Stimulated activated CD8-positive, alpha-beta memory T cell treated with anti-CD3 and anti-CD28 coated beads, Interleukin-7, amount 100 ng/mL, for 48 hours (primary cell): Measurements from ENCODE around the gene PPT1.
"Not testable (repeated sequence)": the region's sequence is repeated elsewhere in the genome, so short reads cannot be mapped to it uniquely, and the experiment has no call there.

Experiments used
- DNase-seq, 2 donors: peaks; one replicate each; pipeline ENCODE4 v3.0.0-alpha.2; 2020; ENCODE audit warnings: low read depth in 1 of 2; ENCODE audit errors: extremely low read depth in 1 of 2

Gene PPT1

GRCh38 chr1:40057310-40058030 lies 39.6 kb downstream of the PPT1 start:
- DNase-seq, result no peak

DNA sequence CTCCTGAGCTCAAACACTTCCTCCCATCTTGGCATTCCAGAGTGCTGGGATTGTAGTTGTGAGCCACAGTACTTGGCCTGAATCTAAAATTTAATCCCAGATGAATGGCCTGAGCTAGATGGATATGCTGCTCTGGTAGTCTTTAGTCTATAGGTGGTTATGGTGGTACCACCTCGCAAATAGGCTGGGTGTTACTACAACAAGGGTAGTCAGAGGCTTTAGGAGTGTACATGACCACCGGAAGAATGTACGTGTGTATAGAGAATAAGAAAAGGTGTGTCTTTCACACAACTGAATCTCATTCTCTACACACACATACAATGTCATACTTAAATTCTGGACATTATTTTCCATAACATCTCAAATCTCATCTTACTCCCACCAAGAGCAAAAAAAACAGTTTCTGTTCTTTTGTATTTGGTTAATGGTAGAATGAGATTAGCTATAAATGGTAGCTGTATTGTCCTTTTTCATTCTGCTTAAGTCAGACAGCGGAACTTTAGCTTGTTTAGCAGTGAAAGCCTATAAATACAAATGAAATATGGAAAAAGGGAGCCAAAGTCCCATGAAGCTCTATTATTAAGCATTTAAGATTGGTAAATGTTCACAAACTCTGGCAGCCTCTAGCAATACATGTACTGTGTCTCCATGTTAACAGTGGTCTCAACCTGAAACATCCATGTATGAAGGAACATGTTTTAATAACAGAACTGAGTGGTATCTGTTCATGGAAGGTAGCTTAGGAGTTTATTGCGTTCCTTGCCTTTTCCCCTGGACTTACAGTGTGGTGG lies 40.3 kb downstream of the PPT1 start:
- DNase-seq, result no peak

- no peak for DNase-seq
These were observed 43.7 kb downstream of the PPT1 start for GRCh38 chr1:40053138-40053887.

DNA sequence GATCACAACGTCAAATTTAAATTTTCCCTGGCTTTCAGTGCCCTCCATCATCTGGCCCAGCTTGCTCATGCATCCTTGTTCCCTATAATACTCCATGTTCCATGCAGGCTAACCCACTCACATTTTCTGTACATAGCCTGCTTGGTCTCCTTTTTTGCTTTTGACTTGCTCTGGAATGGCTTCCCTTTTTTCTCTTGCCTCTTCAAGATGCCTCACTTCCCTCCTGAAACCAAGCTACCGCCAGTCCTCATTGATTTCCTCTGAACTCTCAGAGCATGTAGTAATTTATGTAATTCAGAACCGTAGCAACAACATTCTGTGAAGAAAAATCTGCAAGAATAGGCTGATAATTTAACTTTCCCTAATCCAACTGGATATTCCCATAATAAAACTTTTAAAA lies 46.2 kb downstream of the PPT1 start:
- no peak for DNase-seq

DNA sequence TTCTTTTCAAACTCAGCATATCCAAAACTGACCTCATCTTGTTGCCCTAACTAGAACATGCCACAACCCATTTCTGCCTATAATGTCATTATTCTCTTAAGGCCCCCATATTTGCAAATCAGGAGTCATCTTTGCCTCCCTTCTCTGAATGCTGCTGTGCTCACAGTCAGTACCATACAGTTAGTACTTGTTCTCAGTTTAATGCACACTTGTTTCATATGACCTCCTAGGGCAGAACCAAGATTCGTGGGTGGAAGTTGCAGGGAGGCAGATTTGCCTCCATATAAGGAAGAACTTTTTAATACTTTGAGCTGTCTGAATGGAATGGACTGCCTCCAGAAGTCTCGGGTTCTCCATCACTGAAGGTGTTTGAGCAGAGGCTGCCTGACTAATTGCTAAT lies 47.3 kb downstream of the PPT1 start:
- peak in 1 of 2 donors; percentile 41 for DNase-seq

- DNase-seq, result no peak
These were observed 49.3 kb downstream of the PPT1 start for GRCh38 chr1:40047769-40048168.

- no peak for DNase-seq
These were observed 49.8 kb downstream of the PPT1 start for GRCh38 chr1:40047276-40047675.

GRCh38 chr1:40045766-40046165 lies 51.3 kb downstream of the PPT1 start:
- no peak for DNase-seq

DNA sequence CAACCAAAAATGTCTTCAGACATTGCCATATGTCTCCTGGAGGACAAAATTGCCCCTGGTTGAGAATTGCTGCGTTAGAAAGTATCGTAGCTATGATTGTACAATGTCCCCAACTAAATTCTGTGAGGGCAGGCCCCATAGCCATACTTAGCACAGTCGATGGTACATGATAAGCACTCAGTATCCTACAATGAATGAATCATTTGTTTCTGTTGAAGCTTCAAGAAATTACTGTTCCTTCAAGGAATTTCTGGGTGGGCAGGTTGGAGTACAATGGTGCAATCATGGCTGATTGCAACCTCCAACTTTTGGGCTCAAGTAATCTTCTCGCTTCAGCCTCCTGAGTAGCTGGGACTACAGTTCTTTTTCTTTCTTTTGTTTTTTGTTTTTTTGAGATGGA lies 51.9 kb downstream of the PPT1 start:
- DNase-seq, result no peak

DNA sequence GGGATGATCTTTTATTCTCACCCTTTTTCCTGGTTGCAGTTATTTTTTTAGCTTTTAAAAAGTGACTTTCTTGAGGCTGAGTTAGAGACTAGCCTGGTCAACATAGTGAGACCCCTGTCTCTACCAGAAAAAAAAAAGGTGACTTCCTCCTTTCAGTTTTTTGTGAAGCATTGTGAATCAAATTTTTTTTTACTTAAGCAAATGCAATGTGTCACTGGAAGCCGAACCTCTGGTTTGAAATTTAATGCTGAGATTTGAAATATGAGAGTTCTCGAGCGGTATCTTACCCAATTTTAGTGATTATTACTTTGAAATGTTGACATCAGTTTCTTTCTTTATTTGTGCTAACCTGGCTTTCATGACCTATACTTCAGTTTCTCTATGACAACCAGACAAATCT lies 52.9 kb downstream of the PPT1 start:
- DNase-seq, result no peak

DNA sequence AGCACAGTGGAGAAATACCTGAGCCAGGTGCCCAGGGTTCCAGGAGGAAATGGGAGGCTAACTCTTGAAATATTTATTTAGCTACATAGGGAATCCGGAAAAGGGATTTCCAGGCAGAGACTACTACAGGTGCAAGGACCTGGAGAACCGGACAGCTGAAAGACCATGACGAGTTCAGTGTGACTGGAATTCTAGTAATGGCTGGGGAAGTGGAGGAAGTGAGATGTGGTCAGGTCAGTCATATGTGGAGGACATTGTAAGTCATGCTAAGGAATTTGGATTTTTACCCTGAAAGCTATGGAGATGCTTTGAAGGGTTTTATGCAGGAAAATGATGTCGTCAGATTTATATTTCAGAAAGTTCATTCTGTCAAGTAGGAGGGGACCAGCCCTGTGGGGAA lies 54.7 kb downstream of the PPT1 start:
- no peak for DNase-seq

- DNase-seq, result no peak
These were observed 55.6 kb downstream of the PPT1 start for GRCh38 chr1:40041466-40041838.

DNA sequence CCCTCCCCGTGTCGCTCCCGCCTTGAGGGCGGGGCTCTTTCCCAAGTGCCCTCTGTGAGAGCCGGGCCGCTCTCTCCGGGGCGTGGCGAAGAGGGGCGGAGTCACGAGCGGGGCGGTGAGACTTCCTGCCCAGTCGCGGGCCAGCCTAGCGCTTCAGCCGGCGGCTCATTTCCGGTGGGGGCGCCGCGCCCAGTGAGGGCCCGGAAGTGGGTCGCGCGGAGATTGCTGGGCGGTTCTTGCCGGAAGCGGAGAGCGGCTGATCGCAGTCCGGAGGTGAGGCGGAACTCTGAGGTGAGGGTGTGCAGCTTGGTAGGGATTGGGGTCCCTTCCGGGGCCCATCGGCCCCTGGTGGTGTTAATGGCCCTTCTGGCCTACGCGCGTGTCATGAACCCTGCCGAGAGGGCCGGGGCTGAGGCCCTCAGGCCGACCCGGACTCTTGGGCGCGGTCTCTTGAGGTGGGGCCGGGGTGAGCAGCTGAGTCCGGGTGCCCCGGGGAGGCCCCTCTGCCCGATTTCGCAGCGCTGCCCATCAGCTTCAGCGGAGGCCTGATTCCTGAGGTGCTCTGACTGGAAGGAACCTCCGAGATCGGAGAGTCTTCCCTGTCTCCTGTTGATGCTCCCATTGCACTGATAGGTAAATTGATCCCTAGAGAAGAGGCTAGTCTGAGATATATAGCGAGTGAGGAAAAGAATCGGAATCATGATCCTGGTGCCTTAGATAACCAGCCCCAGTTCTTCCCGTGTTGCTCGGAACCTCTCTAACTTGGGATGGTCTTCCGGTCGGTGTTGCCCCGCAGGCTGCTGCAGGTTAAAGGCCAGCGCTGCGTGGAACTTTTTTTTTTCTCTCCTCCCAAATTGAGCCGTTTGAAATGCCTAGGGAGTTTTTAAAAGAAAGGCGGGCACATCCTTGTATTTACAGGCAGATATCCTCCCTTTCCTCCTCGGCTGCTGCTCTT lies 56.3 kb downstream of the PPT1 start, which contains the start of gene CAP1:
TSS of gene CAP1 (plus strand) at position 219 of the 955 bp plus-strand sequence. CDS start 18,618 bp downstream, outside the sequence.
- peak; percentile 99 to 100 for DNase-seq

- peak; percentile 76 to 85 for DNase-seq
These were observed 57.1 kb downstream of the PPT1 start for GRCh38 chr1:40039757-40040510.

DNA sequence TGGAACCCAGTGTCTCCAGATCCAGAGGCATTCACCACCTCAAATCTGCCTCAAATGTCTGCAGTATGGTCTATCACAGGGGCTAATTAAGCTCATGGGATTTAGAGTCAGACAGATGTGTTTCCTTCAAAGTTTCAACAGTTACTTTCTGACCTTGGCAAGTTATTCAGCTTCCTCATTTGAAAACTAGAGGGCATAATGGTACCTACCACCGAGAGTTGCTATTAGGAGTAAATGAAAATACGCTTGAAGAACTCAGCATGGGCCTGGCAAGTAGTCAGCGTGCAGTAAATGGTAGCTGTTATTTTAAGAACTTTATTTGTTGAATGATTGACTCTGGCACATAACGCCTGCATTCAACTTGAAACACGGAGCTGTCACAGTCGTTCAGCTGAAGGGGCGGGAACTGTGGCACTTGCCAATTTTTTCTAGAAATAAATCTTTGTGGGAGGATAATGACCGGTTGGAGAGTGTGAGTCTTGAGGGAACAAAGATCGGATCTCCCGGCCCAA lies 57.8 kb downstream of the PPT1 start:
- DNase-seq, result no peak

DNA sequence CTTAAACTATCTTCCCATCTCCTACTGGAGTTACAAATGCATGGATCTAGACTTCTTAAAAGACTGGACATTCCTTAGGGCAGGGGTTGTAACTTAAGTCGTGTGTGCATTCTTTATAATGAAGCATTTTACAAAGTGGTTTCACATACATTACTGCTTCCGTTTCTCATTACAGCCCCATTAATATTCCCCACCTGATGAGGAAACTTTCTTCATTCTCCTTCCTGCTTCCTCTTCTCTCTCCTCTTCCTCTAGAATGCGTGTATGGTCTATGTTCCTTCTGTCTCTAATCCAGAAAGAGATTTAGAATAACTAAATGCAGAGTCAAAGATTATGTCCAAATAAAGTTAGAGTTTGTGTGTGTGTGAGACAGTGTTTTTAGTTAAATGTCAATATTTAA lies 58.4 kb downstream of the PPT1 start:
- no peak for DNase-seq

DNA sequence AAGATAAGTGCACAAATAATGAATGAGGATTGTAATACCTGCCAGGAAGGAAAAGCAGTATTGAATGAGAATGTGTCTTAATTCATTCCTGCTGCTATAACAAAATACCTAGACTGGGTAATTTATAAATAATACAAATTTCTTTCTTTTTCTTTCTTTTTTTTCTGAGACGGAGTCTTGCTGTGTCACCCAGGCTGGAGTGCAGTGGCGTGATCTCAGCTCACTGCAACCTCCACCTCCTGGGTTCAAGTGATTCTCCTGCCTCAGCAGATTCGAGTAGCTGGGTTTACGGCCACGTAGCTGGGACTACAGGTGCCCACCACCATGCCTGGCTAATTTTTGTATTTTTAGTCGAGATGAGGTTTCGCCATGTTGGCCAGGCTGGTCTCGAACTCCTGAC lies 59.8 kb downstream of the PPT1 start:
- not testable (repeated sequence) for DNase-seq

GRCh38 chr1:40036574-40036973 lies 60.5 kb downstream of the PPT1 start:
- DNase-seq, result no peak

GRCh38 chr1:40034869-40035268 lies 62.2 kb downstream of the PPT1 start:
- DNase-seq, result no peak
